HEK293T (cell line): ENCODE measurements around the gene STK38.
A peak's percentile ranks its signal among the peaks of the same experiment; 100 is the strongest.
"Not testable (repeated sequence)": the region's sequence is repeated elsewhere in the genome, so short reads cannot be mapped to it uniquely, and the experiment has no call there.

Source experiments
- CTCF ChIA-PET: fragments of 350-600 bp; formaldehyde crosslinking; extraction: SDS; loops from one replicate; lab custom pipeline; 2021; ENCODE audit warnings: antibody characterized with exemption, inconsistent platforms; lab: Yijun Ruan, JAX
- POLR2A ChIA-PET: fragments of 350-600 bp; formaldehyde crosslinking; extraction: SDS; loops from one replicate; lab custom pipeline; 2020; ENCODE audit warnings: antibody characterized with exemption, inconsistent platforms; lab: Yijun Ruan, JAX
- DNase-seq: peaks from one replicate; pipeline ENCODE4 v3.0.0; 2012; ENCODE audit warnings: mixed read lengths; ENCODE audit errors: extremely low spot score
- ARNT ChIP-seq: fragments of 450-650 bp; IDR thresholded peaks from 2 replicates; pipeline ENCODE4 v1.6.1; 2017; ENCODE audit warnings: mild to moderate bottlenecking
- BHLHE40 ChIP-seq: fragments of 450-650 bp; IDR thresholded peaks from 2 replicates; pipeline ENCODE4 v1.6.1; 2016; ENCODE audit warnings: mild to moderate bottlenecking, moderate library complexity, borderline replicate concordance
- CTBP1 ChIP-seq: fragments of 450-650 bp; IDR thresholded peaks from 2 replicates; pipeline ENCODE4 v1.6.1; 2016; ENCODE audit warnings: borderline replicate concordance
- ELF4 ChIP-seq: fragments of 450-650 bp; IDR thresholded peaks from 2 replicates; pipeline ENCODE4 v1.6.1; 2017; ENCODE audit warnings: antibody characterized with exemption
- FOXA1 ChIP-seq: fragments of 450-650 bp; IDR thresholded peaks from 2 replicates; pipeline ENCODE4 v1.6.1; 2016; ENCODE audit warnings: mild to moderate bottlenecking
- FOXK2 ChIP-seq: fragments of 450-650 bp; IDR thresholded peaks from 2 replicates; pipeline ENCODE4 v1.6.1; 2016; ENCODE audit warnings: mild to moderate bottlenecking
- FOXM1 ChIP-seq: fragments of 450-650 bp; IDR thresholded peaks from 2 replicates; pipeline ENCODE4 v1.6.1; 2017; ENCODE audit warnings: mild to moderate bottlenecking, borderline replicate concordance
- HDGF ChIP-seq: fragments of 450-650 bp; IDR thresholded peaks from 2 replicates; pipeline ENCODE4 v1.6.1; 2017; ENCODE audit warnings: antibody characterized with exemption, borderline replicate concordance
- L3MBTL2 ChIP-seq: fragments of 450-650 bp; conservative IDR thresholded peaks from 2 replicates; pipeline ENCODE4 v1.6.1; 2016; ENCODE audit warnings: mild to moderate bottlenecking
- LEF1 ChIP-seq: fragments of 450-650 bp; IDR thresholded peaks from 2 replicates; pipeline ENCODE4 v1.6.1; 2017; ENCODE audit warnings: mild to moderate bottlenecking, borderline replicate concordance
- NFRKB ChIP-seq: fragments of 450-650 bp; IDR thresholded peaks from 2 replicates; pipeline ENCODE4 v1.6.1; 2016; ENCODE audit warnings: mild to moderate bottlenecking, moderate library complexity
- PKNOX1 ChIP-seq: fragments of 450-650 bp; IDR thresholded peaks from 2 replicates; pipeline ENCODE4 v1.6.1; 2016
- SP1 ChIP-seq: fragments of 450-650 bp; IDR thresholded peaks from 2 replicates; pipeline ENCODE4 v1.6.1; 2017
- SUZ12 ChIP-seq: fragments of 450-650 bp; IDR thresholded peaks from 2 replicates; pipeline ENCODE4 v1.6.1; 2016; ENCODE audit warnings: mild to moderate bottlenecking
- TARDBP ChIP-seq: fragments of 450-650 bp; IDR thresholded peaks from 2 replicates; pipeline ENCODE4 v1.6.1; 2016
- ZNF384 ChIP-seq: fragments of 450-650 bp; IDR thresholded peaks from 2 replicates; pipeline ENCODE4 v1.6.1; 2016

The STK38 gene

DNA sequence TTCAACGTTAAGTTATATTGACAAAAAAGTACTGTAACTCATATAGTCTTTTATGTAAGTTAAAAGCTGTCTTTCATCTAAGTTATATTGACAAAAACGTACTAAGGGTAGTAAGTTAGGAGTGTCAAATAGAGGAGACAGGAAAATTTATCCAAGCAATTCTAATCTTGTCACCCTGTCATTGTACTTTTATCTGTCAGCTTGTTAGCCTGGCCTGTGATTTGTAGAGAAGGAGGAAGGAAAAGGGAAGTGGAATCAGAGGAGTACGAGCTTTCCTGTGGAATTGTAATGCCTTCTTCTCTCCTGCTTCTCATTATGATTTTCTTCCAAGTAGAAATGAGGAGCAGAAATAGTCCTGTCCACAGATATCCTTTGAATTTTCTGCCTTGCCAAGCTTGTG is 85.6 kb downstream of the STK38 start:
- ChIA-PET POLR2A (interaction anchor here (1.0 kb wide), 1 partner anchor 38 kb away, joined by 4 read pairs; no protein-coding TSS in a partner anchor), CTCF (interaction anchor here (0.7 kb wide), 1 partner anchor 22 kb away, joined by 3 read pairs; no protein-coding TSS in a partner anchor)
- TF ChIP-seq SUZ12 (no peak), PKNOX1 (0 out of 2 replicates have a peak, but pooled peaks have one; percentile 4), FOXA1 (no peak), HDGF (no peak), L3MBTL2 (no peak), BHLHE40 (no peak), ZNF384 (no peak), SP1 (no peak)
- no peak for DNase-seq

GRCh38 chr6:36460916-36461315 is 86.4 kb downstream of the STK38 start:
- no peak for DNase-seq
- no peak for TF ChIP-seq SUZ12
- no peak for TF ChIP-seq FOXM1
- TF ChIP-seq HDGF: no peak
- TF ChIP-seq NFRKB: no peak
- TF ChIP-seq TARDBP: no peak
- POLR2A ChIA-PET: interaction anchor here (1.0 kb wide), 1 partner anchor 38 kb away, joined by 4 read pairs; no protein-coding TSS in a partner anchor
- CTCF ChIA-PET: no interaction called here

DNA sequence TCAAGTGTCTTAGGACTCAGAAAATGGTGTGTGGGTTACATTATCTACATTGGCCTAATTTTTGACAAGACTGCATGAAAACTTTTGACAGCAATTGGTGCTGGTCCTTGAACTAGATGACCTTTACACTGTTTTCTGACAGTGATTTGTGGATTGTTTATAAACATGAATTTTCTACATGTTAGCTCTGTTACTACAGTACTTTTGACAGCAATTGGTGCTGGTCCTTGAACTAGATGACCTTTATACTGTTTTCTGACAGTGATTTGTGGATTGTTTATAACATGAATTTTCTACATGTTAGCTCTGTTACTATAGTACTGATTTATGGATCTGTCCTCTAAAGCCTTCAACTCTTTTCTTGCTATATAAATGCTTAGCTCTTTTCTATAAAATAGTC is 87.8 kb downstream of the STK38 start:
- CTCF ChIA-PET: interaction anchor here (0.5 kb wide), 1 partner anchor 58 kb away, joined by 3 read pairs; no protein-coding TSS in a partner anchor
- DNase-seq: no peak
- POLR2A ChIA-PET: interaction anchor here (0.9 to 1.2 kb wide), 2 partner anchors 16 to 36 kb away, joined by 3 to 9 read pairs; no protein-coding TSS in a partner anchor
- TF ChIP-seq HDGF (no peak), SUZ12 (no peak), FOXK2 (no peak), CTBP1 (peak; percentile 70; the same call in 1 of the 2 replicates), ZNF384 (no peak), NFRKB (no peak), BHLHE40 (no peak), ELF4 (no peak), FOXA1 (no peak), ARNT (peak; percentile 64; the same call in 1 of the 2 replicates), PKNOX1 (peak; percentile 97), L3MBTL2 (no peak), SP1 (no peak), FOXM1 (no peak), TARDBP (no peak), LEF1 (no peak)

DNA sequence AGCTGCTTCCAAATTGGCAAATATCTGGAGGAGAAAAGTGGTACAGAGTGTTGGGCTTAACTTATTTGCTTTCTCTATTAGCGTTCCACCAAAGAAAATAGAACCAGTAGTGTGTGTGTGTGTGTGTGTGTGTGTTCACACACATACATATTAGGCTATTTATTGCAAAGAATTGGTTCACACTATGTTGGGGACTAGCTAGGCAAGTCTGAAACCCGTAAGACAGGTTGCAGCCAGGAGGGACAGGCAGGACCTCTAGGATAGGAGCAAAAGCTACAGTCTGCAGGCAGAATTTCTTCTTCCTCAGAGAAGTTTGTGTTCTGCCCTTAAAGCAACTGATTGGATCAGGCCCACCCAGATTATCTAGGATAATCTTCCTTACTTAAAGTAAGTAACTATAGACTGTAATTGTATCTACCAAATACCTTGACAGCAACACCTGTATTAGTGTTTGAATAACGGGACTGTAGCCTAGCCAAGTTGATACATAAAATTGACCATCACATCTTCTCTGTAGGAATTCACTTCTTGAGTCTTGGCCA is 91.7 kb downstream of the STK38 start:
- no peak for TF ChIP-seq ARNT
- TF ChIP-seq SUZ12: no peak
- no peak for TF ChIP-seq L3MBTL2
- TF ChIP-seq CTBP1: no peak
- TF ChIP-seq SP1: no peak
- no peak for TF ChIP-seq LEF1
- POLR2A ChIA-PET: interaction anchor here (1.1 to 1.2 kb wide), 2 partner anchors 12 to 32 kb away, joined by 3 to 6 read pairs; no protein-coding TSS in a partner anchor
- CTCF ChIA-PET: no interaction called here
- DNase-seq: no peak

DNA sequence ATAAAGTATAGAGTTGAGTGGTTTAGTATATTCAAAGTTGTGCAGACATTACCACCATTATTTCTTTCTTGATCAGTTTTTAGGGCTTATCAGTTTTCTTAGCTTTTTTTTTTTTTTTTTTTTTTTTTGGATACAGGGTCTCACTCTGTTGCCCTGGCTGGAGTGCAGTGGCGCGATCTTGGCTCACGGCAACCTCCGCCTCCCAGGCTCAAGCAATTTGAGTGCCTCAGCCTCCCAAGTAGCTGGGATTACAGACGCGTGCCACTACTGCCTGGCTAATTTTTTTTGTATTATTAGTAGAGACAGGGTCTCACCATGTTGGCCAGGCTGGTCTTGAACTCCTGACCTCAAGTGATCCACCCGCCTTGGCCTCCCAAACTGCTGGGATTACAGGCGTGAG is 94.4 kb downstream of the STK38 start:
- POLR2A ChIA-PET: interaction anchor here (1.1 kb wide), 1 partner anchor 9 kb away, joined by 3 read pairs; no protein-coding TSS in a partner anchor
- CTCF ChIA-PET, DNase-seq: not testable (repeated sequence)

DNA sequence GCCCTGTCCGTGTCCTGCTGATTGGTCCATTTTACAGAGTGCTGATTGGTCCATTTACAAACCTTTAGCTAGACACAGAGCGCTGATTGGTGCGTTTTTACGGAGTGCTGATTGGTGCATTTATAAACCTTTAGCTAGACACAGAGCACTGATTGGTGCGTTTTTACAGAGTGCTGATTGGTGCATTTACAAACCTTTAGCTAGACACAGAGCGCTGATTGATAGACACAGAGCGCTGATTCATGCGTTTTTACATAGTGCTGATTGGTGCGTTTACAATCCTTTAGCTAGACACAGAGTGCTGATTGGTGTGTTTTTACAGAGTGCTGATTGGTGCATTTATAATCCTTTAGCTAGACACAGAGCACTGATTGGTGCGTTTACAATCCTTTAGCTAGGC is 98.1 kb downstream of the STK38 start:
- DNase-seq, POLR2A ChIA-PET, CTCF ChIA-PET: not testable (repeated sequence)

DNA sequence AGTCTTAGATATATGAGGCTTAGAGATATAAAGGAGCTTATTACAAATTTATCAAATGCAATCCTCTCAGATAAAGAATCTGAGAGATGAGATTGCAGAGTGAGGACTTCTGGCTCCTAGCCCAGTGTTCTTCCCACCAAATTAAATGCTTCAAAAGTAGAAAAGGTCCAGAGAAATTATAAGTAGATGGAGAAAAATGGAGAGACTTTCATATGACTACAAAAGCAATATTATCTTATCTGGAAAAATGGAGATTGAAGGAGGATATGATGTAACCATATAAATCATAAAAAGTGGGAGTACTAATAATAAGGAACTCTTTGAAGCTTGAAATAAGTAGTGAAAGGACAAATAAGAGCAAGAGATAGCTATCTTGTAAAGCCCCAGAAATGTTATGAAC is 101.7 kb downstream of the STK38 start:
- ChIA-PET CTCF (interaction anchor here (0.6 to 1.4 kb wide), 2 partner anchors 22 to 334 kb away, joined by 3 read pairs; no protein-coding TSS in a partner anchor), POLR2A (interaction anchor here (1.4 to 1.6 kb wide), 2 partner anchors 22 to 23 kb away, joined by 4 to 7 read pairs; no protein-coding TSS in a partner anchor)
- no peak for TF ChIP-seq SUZ12
- TF ChIP-seq PKNOX1: no peak
- TF ChIP-seq FOXM1: no peak
- TF ChIP-seq SP1: no peak
- no peak for TF ChIP-seq TARDBP
- TF ChIP-seq CTBP1: no peak
- TF ChIP-seq L3MBTL2: no peak
- TF ChIP-seq LEF1: no peak
- TF ChIP-seq FOXK2: no peak
- no peak for TF ChIP-seq HDGF
- no peak for TF ChIP-seq ARNT
- no peak for TF ChIP-seq FOXA1
- TF ChIP-seq NFRKB: no peak
- no peak for TF ChIP-seq ELF4
- no peak for TF ChIP-seq ZNF384
- no peak for DNase-seq
